Measurements from ENCODE around the gene RAMACL.

The RAMACL gene

GRCh38 chr6:166595949-166596348 lies 9.5 kb upstream of the RAMACL start:
- TF ChIP-seq TCF12 (IDR thresholded peaks at IDR 0.05; ENCODE audit: low read depth) = no peak
- no peak for TF ChIP-seq FOXM1 (IDR thresholded peaks at IDR 0.05; ENCODE audit: borderline replicate concordance, low read depth)
- TF ChIP-seq EGR1 (IDR thresholded peaks at IDR 0.05) = no peak
- no peak for TF ChIP-seq YY1 (IDR thresholded peaks at IDR 0.05; ENCODE audit: low read depth)
- TF ChIP-seq TAF1 (IDR thresholded peaks at IDR 0.05; ENCODE audit: low read depth) = no peak
- TF ChIP-seq MAX (IDR thresholded peaks at IDR 0.05) = no peak
- no peak for TF ChIP-seq EP300 (IDR thresholded peaks at IDR 0.05; ENCODE audit: borderline replicate concordance)
- no peak for TF ChIP-seq CEBPB (IDR thresholded peaks at IDR 0.05)
- no peak for TF ChIP-seq REST (IDR thresholded peaks at IDR 0.05; ENCODE audit: low read depth)
- TF ChIP-seq ZBTB7A (IDR thresholded peaks at IDR 0.05; ENCODE audit: low read depth) = no peak
- no peak for TF ChIP-seq RAD21 (IDR thresholded peaks at IDR 0.05; ENCODE audit: low read depth)
- no peak for TF ChIP-seq TEAD4 (IDR thresholded peaks at IDR 0.05)
- TF ChIP-seq CREB1 (IDR thresholded peaks at IDR 0.05; ENCODE audit: low read depth) = no peak
- TF ChIP-seq USF1 (IDR thresholded peaks at IDR 0.05) = no peak
- no peak for TF ChIP-seq NFIC (IDR thresholded peaks at IDR 0.05)

- TF ChIP-seq YY1 (IDR thresholded peaks at IDR 0.05; ENCODE audit: low read depth) = no peak
- no peak for TF ChIP-seq USF1 (IDR thresholded peaks at IDR 0.05)
- TF ChIP-seq EP300 (IDR thresholded peaks at IDR 0.05; ENCODE audit: borderline replicate concordance) = no peak
- TF ChIP-seq TEAD4 (IDR thresholded peaks at IDR 0.05) = no peak
- TF ChIP-seq TAF1 (IDR thresholded peaks at IDR 0.05; ENCODE audit: low read depth) = no peak
- no peak for TF ChIP-seq CREB1 (IDR thresholded peaks at IDR 0.05; ENCODE audit: low read depth)
- no peak for TF ChIP-seq RAD21 (IDR thresholded peaks at IDR 0.05; ENCODE audit: low read depth)
Measured at GRCh38 chr6:166595061-166595780, 8.7 kb upstream of the RAMACL start.

GRCh38 chr6:166592821-166593220 lies 6.3 kb upstream of the RAMACL start:
- TF ChIP-seq YY1 (IDR thresholded peaks at IDR 0.05; ENCODE audit: low read depth) (no peak), TCF12 (IDR thresholded peaks at IDR 0.05; ENCODE audit: low read depth) (no peak), ZBTB7A (IDR thresholded peaks at IDR 0.05; ENCODE audit: low read depth) (no peak), CREB1 (IDR thresholded peaks at IDR 0.05; ENCODE audit: low read depth) (no peak), USF1 (IDR thresholded peaks at IDR 0.05) (no peak), CEBPB (IDR thresholded peaks at IDR 0.05) (no peak), TAF1 (IDR thresholded peaks at IDR 0.05; ENCODE audit: low read depth) (no peak), FOXM1 (IDR thresholded peaks at IDR 0.05; ENCODE audit: borderline replicate concordance, low read depth) (no peak), EGR1 (IDR thresholded peaks at IDR 0.05) (no peak)

- TF ChIP-seq FOXM1 (IDR thresholded peaks at IDR 0.05; ENCODE audit: borderline replicate concordance, low read depth) = no peak
- no peak for TF ChIP-seq CREB1 (IDR thresholded peaks at IDR 0.05; ENCODE audit: low read depth)
- no peak for TF ChIP-seq EGR1 (IDR thresholded peaks at IDR 0.05)
- no peak for TF ChIP-seq TAF1 (IDR thresholded peaks at IDR 0.05; ENCODE audit: low read depth)
- no peak for TF ChIP-seq USF1 (IDR thresholded peaks at IDR 0.05)
- no peak for TF ChIP-seq TEAD4 (IDR thresholded peaks at IDR 0.05)
- TF ChIP-seq EP300 (IDR thresholded peaks at IDR 0.05; ENCODE audit: borderline replicate concordance) = no peak
- TF ChIP-seq ZBTB7A (IDR thresholded peaks at IDR 0.05; ENCODE audit: low read depth) = no peak
- TF ChIP-seq MAX (IDR thresholded peaks at IDR 0.05) = no peak
- no peak for TF ChIP-seq REST (IDR thresholded peaks at IDR 0.05; ENCODE audit: low read depth)
- TF ChIP-seq YY1 (IDR thresholded peaks at IDR 0.05; ENCODE audit: low read depth) = no peak
Measured at GRCh38 chr6:166591961-166592520, 5.6 kb upstream of the RAMACL start.

GRCh38 chr6:166591026-166591425 lies 4.5 kb upstream of the RAMACL start:
- TF ChIP-seq CEBPB (IDR thresholded peaks at IDR 0.05) (no peak), NFIC (IDR thresholded peaks at IDR 0.05) (no peak), TCF12 (IDR thresholded peaks at IDR 0.05; ENCODE audit: low read depth) (no peak), TEAD4 (IDR thresholded peaks at IDR 0.05) (no peak), RAD21 (IDR thresholded peaks at IDR 0.05; ENCODE audit: low read depth) (no peak), REST (IDR thresholded peaks at IDR 0.05; ENCODE audit: low read depth) (no peak), CREB1 (IDR thresholded peaks at IDR 0.05; ENCODE audit: low read depth) (no peak), ZBTB7A (IDR thresholded peaks at IDR 0.05; ENCODE audit: low read depth) (no peak), FOXM1 (IDR thresholded peaks at IDR 0.05; ENCODE audit: borderline replicate concordance, low read depth) (no peak), TAF1 (IDR thresholded peaks at IDR 0.05; ENCODE audit: low read depth) (no peak), YY1 (IDR thresholded peaks at IDR 0.05; ENCODE audit: low read depth) (no peak)
